Nucleus accumbens (tissue), 56 donors: ENCODE measurements around the gene ANKRD34A.

Experiments used
- DNase-seq, 56 donors: peaks; one replicate each; lab custom pipeline; 2025; lab: John Stamatoyannopoulos, UW

The ANKRD34A gene

GRCh38 chr1:145974721-145975120 lies 10.3 kb upstream of the ANKRD34A start:
- DNase-seq = no peak

DNA sequence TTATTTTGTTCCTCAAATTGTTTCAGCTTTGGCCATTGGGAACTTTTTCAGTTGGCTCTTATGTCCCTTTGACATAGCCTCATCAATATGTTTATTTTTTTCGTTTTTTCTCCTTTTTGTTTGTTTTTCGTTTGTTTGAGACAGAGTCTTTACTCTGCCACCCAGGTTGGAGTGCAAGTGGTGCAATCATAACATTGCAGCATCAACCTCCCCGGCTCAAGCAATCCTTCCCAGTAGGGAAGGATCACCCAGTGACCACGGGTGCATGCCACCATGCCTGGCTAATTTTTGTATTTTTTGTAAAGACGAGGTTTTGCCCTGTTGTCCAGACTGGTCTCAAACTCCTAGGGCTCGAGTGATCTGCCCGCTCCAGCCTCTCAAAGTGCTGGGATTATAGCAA lies 8.2 kb upstream of the ANKRD34A start:
- DNase-seq = no peak

- DNase-seq = no peak
These were observed 2.9 kb upstream of the ANKRD34A start for GRCh38 chr1:145967288-145967687.

- DNase-seq = no peak
These were observed 857 bp upstream of the ANKRD34A start for GRCh38 chr1:145965119-145965744.

GRCh38 chr1:145963265-145964019 lies 933 bp downstream of the ANKRD34A start:
- no peak for DNase-seq

- DNase-seq = peak in 55 of 56 donors; percentile 16 to 88 (median 72)
These were observed 1.9 kb downstream of the ANKRD34A start for GRCh38 chr1:145962157-145963102.

DNA sequence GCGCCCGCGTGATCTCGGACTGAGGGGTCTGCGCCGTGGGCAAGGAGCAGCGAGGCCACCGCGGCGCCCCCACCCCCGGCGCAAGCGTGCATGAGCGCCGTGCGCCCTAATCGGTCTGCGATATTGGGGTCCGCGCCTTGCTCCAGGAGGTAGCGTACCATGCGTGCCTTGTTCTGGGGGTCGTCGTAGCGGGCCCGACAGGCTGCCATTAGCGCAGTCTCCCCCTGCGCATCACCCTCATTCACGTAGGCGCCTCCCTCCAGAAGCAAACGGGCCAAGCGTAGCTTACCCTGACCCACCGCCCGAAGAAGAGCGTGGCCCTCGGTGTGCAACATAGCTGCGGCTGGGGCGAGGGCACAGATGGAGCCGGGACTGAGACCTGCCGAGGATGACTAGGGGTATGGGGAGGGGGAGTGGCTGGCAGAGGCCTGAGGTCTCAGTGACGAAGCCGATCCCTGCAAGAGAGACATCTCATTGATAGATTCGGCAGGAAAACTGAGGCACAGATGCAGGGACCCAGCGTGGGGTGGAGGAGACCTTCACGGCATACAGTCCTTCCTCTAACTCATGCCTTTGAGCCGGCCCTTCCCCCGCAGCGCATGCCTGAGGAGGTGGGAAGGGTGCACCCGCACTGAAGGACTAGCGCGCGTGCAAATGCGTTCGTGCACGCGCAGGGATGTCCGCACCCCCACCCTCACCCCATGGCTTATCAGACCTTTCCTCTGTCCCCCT lies 2.8 kb downstream of the ANKRD34A start:
- DNase-seq = peak in 51 of 56 donors; percentile 14 to 78 (median 43)

DNA sequence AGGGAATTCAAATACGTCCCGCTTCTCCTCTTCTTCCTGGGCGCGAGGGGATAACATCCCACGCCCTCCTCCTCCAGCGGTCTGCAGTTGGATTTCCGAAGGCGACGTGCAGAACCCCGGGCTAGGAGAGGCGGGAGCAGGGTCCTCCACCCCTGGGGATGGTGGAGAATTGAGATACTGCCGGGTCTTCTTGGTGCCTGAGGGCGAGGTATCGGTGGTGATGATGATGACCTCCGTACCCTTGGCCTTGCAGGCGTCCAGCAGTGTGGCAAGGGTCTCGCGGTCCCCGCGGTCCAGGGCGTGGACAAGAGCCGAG lies 3.3 kb downstream of the ANKRD34A start:
- peak in 1 of 56 donors; percentile 28 for DNase-seq

GRCh38 chr1:145960468-145961108 lies 3.8 kb downstream of the ANKRD34A start:
- peak in 51 of 56 donors; percentile 15 to 81 (median 65) for DNase-seq

DNA sequence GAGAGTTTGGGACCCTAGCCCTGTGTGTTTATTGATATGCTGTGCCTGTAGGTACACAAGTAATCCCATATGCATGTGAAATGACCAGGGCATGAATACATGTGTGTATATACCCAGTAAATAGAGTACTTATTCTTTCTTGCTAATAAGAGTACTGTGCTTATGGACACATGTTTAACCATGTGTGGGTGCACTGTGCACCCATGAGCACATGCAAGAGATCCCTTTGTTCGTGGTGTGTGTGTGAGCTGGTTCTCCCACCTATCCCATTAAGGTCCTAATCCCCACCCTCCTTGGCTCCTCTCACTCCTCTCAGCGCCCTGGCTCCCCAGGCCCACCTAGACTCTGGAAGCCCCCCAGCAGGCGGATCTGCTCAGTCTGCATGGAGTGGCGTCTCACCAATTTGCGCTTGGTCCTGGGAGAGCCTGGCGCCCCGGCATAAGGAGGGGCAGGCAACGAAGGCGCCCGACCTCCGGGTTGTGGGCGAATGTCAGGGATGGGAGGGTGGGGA lies 4.4 kb downstream of the ANKRD34A start:
- DNase-seq = peak in 3 of 56 donors; percentile 39 to 60 (median 49)

DNA sequence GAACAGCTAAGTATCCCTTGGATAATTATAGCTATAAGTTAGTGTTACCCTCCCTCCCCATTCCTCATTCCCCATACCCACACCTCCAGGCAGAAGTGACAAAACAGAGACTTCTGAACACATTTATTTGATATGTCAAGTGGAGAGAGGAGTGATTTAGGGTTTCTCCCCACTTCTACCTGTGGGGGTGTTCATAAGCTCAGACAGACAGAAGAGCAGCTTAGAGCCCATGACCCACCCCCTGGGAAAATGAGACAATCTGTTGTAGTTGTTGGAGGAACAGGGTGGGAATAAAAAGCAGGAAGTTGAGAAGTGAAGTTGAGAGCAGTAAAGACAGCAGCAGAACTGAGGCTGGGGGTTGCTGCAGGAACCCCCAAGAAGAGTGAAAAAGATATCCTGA lies 5.0 kb downstream of the ANKRD34A start:
- DNase-seq = no peak

GRCh38 chr1:145958734-145959133 lies 5.6 kb downstream of the ANKRD34A start:
- DNase-seq = no peak

DNA sequence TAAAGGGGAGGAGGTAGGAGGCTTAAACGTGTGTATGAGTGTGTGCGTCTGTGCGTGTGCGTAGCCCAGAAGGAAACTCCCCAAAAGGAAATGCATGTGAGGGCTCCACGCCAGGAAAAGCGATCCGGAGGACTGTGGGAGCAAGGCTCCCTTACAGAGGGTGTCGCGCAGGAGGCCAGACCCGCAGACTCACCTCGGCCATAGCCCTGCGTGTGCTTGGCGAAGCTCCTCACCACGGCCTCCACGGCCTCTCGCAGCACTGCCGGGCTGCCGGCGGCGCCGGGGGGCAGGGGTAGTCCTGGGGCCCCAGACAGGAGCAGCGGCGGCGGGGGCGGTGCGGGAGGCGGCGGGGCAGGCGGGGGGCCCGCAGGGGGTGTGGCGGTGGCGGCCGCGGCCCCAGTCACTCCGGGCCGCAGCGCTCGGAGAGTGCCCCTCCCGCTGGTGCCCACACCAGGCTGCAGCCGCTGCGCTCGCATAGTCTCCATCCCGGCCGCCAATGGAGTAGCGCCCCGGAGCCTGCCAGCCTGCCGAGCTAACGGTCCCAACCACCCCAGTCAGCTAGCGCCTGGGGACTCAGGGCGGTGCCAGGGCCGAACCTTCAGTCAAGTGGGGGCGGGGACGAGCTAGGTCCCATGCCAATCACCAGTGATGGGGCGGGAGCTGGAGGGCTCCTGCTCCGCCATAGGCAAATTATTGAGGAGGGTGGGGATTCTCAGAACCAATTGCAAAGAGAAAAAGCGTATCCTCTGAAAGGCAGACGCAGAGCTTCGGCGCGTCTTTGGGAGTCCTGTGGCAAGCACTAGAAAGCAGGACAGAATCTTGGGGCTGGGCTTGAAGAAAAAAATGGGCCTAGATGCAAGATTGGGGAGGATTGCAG lies 6.7 kb downstream of the ANKRD34A start, which contains the start of gene LIX1L:
Gene LIX1L (minus strand): TSS at position 575 of the 877 bp plus-strand sequence. CDS start 90 bp downstream, at position 485.
- peak; percentile 80 to 98 (median 96) for DNase-seq

- peak in 12 of 56 donors; percentile 1 to 45 (median 10) for DNase-seq
These were observed 7.5 kb downstream of the ANKRD34A start for GRCh38 chr1:145956781-145957442.

DNA sequence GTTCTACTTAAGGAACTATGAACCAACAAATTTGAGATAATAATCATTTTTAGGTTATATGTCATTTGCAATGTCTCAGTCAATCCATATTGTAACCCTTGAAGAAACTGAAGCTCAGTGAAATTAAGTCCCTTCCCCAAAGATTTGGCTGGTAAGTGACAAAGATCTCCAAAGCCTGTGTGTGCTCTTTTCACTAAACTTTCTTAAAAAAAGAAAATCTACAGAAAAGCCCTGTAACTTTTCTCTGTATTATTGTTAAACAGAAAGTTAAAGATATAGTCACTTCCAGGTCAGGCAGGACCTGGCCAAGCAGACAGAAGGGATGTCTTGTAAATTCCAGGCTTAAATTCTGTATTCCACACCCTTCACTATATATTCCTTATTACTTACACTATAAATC lies 8.0 kb downstream of the ANKRD34A start:
- DNase-seq = no peak

DNA sequence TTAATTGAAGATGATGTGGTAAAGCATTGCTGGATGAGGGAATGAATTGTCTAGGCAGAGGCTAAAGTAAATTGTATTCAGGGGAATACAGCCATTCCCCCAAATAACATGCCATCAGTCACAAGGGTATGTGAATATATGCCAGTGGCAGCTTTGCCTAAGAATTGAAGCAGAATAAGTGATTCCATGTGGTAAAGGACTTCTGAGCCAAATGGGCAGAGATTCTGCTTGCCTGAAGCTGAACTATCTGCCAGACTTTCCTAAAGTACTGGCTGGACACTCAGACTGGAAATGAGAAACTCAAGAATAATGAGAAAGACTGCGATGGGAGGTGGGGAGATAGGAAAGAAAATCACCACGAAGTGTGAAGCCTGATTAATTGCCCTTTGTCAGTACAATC lies 8.9 kb downstream of the ANKRD34A start:
- DNase-seq = peak in 3 of 56 donors; percentile 3 to 30 (median 5)

DNA sequence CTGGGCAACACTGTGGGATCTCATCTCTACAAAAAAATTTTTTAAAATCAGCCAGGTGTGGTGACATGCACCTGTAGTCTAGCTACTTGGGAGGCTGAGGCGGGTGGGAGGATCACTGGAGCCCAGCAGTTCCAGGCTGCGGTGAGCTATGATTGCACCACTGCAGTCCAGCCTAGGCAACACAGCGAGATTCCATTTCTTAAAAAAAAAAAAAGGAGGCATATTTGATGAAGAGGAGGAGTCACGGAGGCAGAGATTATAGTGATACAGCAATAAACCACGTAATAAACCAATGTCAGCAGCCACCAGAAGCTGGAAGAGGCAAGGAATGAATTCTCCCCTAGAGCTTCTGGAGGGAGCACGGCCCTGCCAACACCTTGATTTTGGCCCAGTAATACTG lies 10.5 kb downstream of the ANKRD34A start:
- DNase-seq = no peak

DNA sequence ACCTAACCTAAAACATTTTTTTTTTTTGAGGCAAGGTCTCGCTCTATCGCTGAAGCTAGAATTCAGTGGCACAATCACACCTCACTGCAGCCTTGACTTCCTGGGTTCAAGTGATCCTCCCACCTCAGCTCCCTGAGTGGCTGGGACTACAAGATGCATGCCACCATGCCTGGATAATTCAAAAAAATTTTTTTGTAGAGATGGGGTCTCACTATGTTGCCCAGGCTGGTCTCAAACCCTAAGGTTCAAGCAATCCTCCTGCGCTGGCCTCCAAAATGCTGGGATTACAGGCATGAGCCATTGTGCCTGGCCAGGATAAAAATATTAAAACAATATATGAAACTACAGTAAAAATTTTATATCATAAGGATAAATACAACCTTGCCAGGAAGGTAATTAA lies 11.5 kb downstream of the ANKRD34A start:
- DNase-seq = no peak
